Upper lobe of left lung (tissue), 6 donors: Measurements from ENCODE around the gene PRSS56. TPM values are rescaled to one million over a fixed set of nuclear protein-coding genes. Genes with fewer than 3 reads are reported as not detected.
A peak's percentile ranks its signal among the peaks of the same experiment; 100 is the strongest.

Experiments used
- ATAC-seq, 2 donors: fragments of 200-7000 bp; cut with Tn5 transposase; one replicate each; pipeline ENCODE4 v1.9.1; 2022; ENCODE audit warnings: mild to moderate bottlenecking in 2 of 2, moderate library complexity in 2 of 2; ENCODE audit not compliant: low FRiP score in 2 of 2
- DNase-seq, 2 donors: peaks; one replicate each; pipeline ENCODE4 v3.0.0-alpha.2; 2019 to 2020
- H3K27ac ChIP-seq, 4 donors: fragments of 200-600 bp; sonication (generic); one replicate each; pipeline ENCODE4 v1.5.1; 2016 to 2019
- H3K27me3 ChIP-seq, 4 donors: fragments of 200-600 bp; sonication (generic); one replicate each; pipeline ENCODE4 v1.5.1; 2017 to 2019
- H3K36me3 ChIP-seq, 4 donors: fragments of 200-600 bp; sonication (generic); one replicate each; pipeline ENCODE4 v1.5.1; 2016 to 2019
- H3K4me1 ChIP-seq, 4 donors: fragments of 200-600 bp; sonication (generic); one replicate each; pipeline ENCODE4 v1.5.1; 2018 to 2019
- H3K4me3 ChIP-seq, 4 donors: fragments of 200-600 bp; sonication (generic); one replicate each; pipeline ENCODE4 v1.5.1; 2017 to 2019; ENCODE audit warnings: mild to moderate bottlenecking in 2 of 4, moderate library complexity in 1 of 4
- H3K9me3 ChIP-seq, 4 donors: fragments of 200-600 bp; sonication (generic); one replicate each; pipeline ENCODE4 v1.5.1; 2018 to 2019
- CTCF ChIP-seq, 6 experiments: fragments of 450-650 bp in 4 of 6; fragments of 200-600 bp in 2 of 6; sonication (generic) in 2 of 6; IDR thresholded peaks; one replicate each; pipeline ENCODE4 v1.5.1; 2016 to 2019; ENCODE audit warnings: antibody characterized with exemption in 6 of 6
- EP300 ChIP-seq, 4 donors: sonication (generic); formaldehyde crosslinking; IDR thresholded peaks; one replicate each; pipeline ENCODE4 v1.5.1; 2017; ENCODE audit warnings: antibody characterized with exemption in 4 of 4, control low read depth in 2 of 4
- POLR2A ChIP-seq, 4 donors: fragments of 450-650 bp; IDR thresholded peaks; one replicate each; pipeline ENCODE4 v1.5.1; 2016 to 2017; ENCODE audit warnings: antibody characterized with exemption in 4 of 4, mild to moderate bottlenecking in 2 of 4
- POLR2AphosphoS5 ChIP-seq, 2 donors: sonication (generic); formaldehyde crosslinking; IDR thresholded peaks; one replicate each; pipeline ENCODE4 v1.5.1; 2017; ENCODE audit warnings: antibody characterized with exemption in 2 of 2
- WGBS, 2 donors: methylation state at CpG; one replicate each; pipeline ENCODE4 v1.1.5; 2017 to 2018; 5-methylcytosine and 5-hydroxymethylcytosine counted together
- total RNA-seq, 6 donors: library from RNA; depleted of rRNA in 4 of 6; stranded (reverse); fragments of >200 nt in 4 of 6; gene quantifications; one replicate each; pipeline versions ENCODE4 v1.1.0 to v1.2.1, GENCODE V29; 2016 to 2021
- donor health status: DM: no; HTN: no; CAD: no; lungs with moderate emphysema.
- donor health status: DM: no; HTN: yes; CAD: no; lungs with severe emphysema.

Gene PRSS56
- total RNA-seq = not detected

GRCh38 chr2:232519581-232520438, at the start of gene PRSS56:
PRSS56 (plus strand) TSS chr2:232520388; CDS start chr2:232520599, 211 bp downstream.
- H3K27ac ChIP-seq = no peak within 1 kb of the TSS
- H3K4me3 ChIP-seq = no peak within 1 kb of the TSS
- H3K4me1 ChIP-seq = peaks cover 17 to 31% (median 22%) of the 10 kb centered on the region in 4 donors
- TF ChIP-seq CTCF (IDR thresholded peaks at IDR 0.05) (no peak), EP300 (IDR thresholded peaks at IDR 0.05) (no peak), POLR2AphosphoS5 (IDR thresholded peaks at IDR 0.05) (no peak), POLR2A (IDR thresholded peaks at IDR 0.05) (no peak)
- 60 to 66% methylated on average over 3 to 19 of the region's 19 CpGs for WGBS, 2 donors
- DNase-seq = no peak
- peaks cover 0 to 47% (median 29%) of the 10 kb centered on the region in 4 donors for H3K27me3 ChIP-seq
- H3K9me3 ChIP-seq = no peaks in the 10 kb centered on the region
- no peak for ATAC-seq
- no peaks in the 10 kb centered on the region for H3K36me3 ChIP-seq

GRCh38 chr2:232473467-232473890, 46.7 kb upstream of the PRSS56 start:
- Histone ChIP-seq H3K4me3 (no peak overlapping the region), H3K27ac (no peak overlapping the region), H3K36me3 (no peaks in the 10 kb centered on the region), H3K9me3 (peaks cover 0 to 5% (median 0%) of the 10 kb centered on the region in 4 donors), H3K4me1 (peaks cover 0 to 7% (median 4%) of the 10 kb centered on the region in 4 donors), H3K27me3 (no peaks in the 10 kb centered on the region)
- WGBS, 2 donors = 34 to 42% methylated on average over 5 to 6 of the region's 6 CpGs
- TF ChIP-seq CTCF (IDR thresholded peaks at IDR 0.05) (no peak), POLR2A (IDR thresholded peaks at IDR 0.05) (no peak), POLR2AphosphoS5 (IDR thresholded peaks at IDR 0.05) (no peak), EP300 (IDR thresholded peaks at IDR 0.05) (no peak)
- ATAC-seq (peak; percentile 25 to 78), DNase-seq (peak in 1 of 2 donors; percentile 68)

GRCh38 chr2:232476045-232476444, 44.1 kb upstream of the PRSS56 start:
- Histone ChIP-seq H3K4me1 (peaks cover 0 to 7% (median 4%) of the 10 kb centered on the region in 4 donors), H3K9me3 (peaks cover 0 to 5% (median 0%) of the 10 kb centered on the region in 4 donors), H3K36me3 (no peaks in the 10 kb centered on the region), H3K4me3 (no peak overlapping the region), H3K27me3 (no peaks in the 10 kb centered on the region), H3K27ac (no peak overlapping the region)
- TF ChIP-seq EP300 (IDR thresholded peaks at IDR 0.05) = no peak
- 59 to 91% methylated on average over 2 of the region's 2 CpGs for WGBS, 2 donors
- DNase-seq = no peak
- no peak for ATAC-seq

- H3K4me3 ChIP-seq = no peak overlapping the region
- 83 to 100% methylated on average over 1 of the region's 7 CpGs for WGBS, 2 donors
- H3K27ac ChIP-seq = no peak overlapping the region
- TF ChIP-seq POLR2AphosphoS5 (IDR thresholded peaks at IDR 0.05) = no peak
- no peak for TF ChIP-seq EP300 (IDR thresholded peaks at IDR 0.05)
- no peak for TF ChIP-seq CTCF (IDR thresholded peaks at IDR 0.05)
- TF ChIP-seq POLR2A (IDR thresholded peaks at IDR 0.05) = no peak
- no peaks in the 10 kb centered on the region for H3K36me3 ChIP-seq
- H3K27me3 ChIP-seq = no peaks in the 10 kb centered on the region
- peaks cover 0 to 7% (median 4%) of the 10 kb centered on the region in 4 donors for H3K4me1 ChIP-seq
- H3K9me3 ChIP-seq = peaks cover 0 to 5% (median 0%) of the 10 kb centered on the region in 4 donors
- DNase-seq (no peak), ATAC-seq (no peak)
Measured at GRCh38 chr2:232476791-232477190, 43.4 kb upstream of the PRSS56 start.

- Histone ChIP-seq H3K36me3 (no peaks in the 10 kb centered on the region), H3K27ac (no peak overlapping the region), H3K4me3 (no peak overlapping the region), H3K4me1 (peaks cover 0 to 7% (median 4%) of the 10 kb centered on the region in 4 donors), H3K27me3 (no peaks in the 10 kb centered on the region), H3K9me3 (no peaks in the 10 kb centered on the region)
- WGBS, 2 donors = 81 to 92% methylated on average over 5 to 13 of the region's 13 CpGs
- no peak for ATAC-seq
- no peak for DNase-seq
- TF ChIP-seq POLR2AphosphoS5 (IDR thresholded peaks at IDR 0.05) = no peak
- no peak for TF ChIP-seq EP300 (IDR thresholded peaks at IDR 0.05)
- TF ChIP-seq CTCF (IDR thresholded peaks at IDR 0.05) = no peak
- TF ChIP-seq POLR2A (IDR thresholded peaks at IDR 0.05) = no peak
Measured at GRCh38 chr2:232477751-232478510, 42.3 kb upstream of the PRSS56 start.
